Cardiac muscle cell (in vitro differentiated cells and primary cell): ENCODE data around the gene RSPO3. TPM values are rescaled to one million over a fixed set of nuclear protein-coding genes. Genes with fewer than 3 reads are reported as not detected.
A peak's percentile ranks its signal among the peaks of the same experiment; 100 is the strongest.
"Not testable (repeated sequence)": the region's sequence is repeated elsewhere in the genome, so short reads cannot be mapped to it uniquely, and the experiment has no call there.

Source experiments
- DNase-seq, 2 donors: peaks; one replicate each; pipeline versions ENCODE4 v3.0.0 to v3.0.0-alpha.2; 2010 to 2017; ENCODE audit warnings: low read depth in 1 of 2, low spot score in 1 of 2
- H3K27ac ChIP-seq: fragments of 200-600 bp; sonication (generic); 2 replicates; pipeline ENCODE4 v1.5.1; 2016
- H3K27me3 ChIP-seq: fragments of 200-600 bp; sonication (generic); 2 replicates; pipeline ENCODE4 v1.6.0; 2016; ENCODE audit warnings: control low read depth
- H3K36me3 ChIP-seq: fragments of 200-600 bp; sonication (generic); 2 replicates; pipeline ENCODE4 v1.5.1; 2016; ENCODE audit warnings: control low read depth
- H3K4me1 ChIP-seq: fragments of 200-600 bp; sonication (generic); 2 replicates; pipeline ENCODE4 v1.8.1; 2017; ENCODE audit warnings: low read depth, mild to moderate bottlenecking, mixed run types
- H3K4me3 ChIP-seq: fragments of 200-600 bp; sonication (generic); 2 replicates; pipeline ENCODE4 v1.5.1; 2016; ENCODE audit warnings: mild to moderate bottlenecking
- H3K9me3 ChIP-seq: fragments of 200-600 bp; sonication (generic); 2 replicates; pipeline ENCODE4 v1.5.1; 2017; ENCODE audit warnings: low read depth, mild to moderate bottlenecking, control low read depth
- CTCF ChIP-seq: IDR thresholded peaks from 2 replicates; pipeline ENCODE4 v1.5.1; 2012; ENCODE audit warnings: low read depth, mild to moderate bottlenecking, low read length
- polyA plus RNA-seq: library from polyadenylated mRNA; unstranded; fragments of >200 nt; fragmentation: Nextera tagmentation; extraction: Ambion mirVana; gene quantifications from 2 replicates; pipeline ENCODE4 v1.2.1, GENCODE V29; 2016
- total RNA-seq: library from RNA; depleted of rRNA; stranded (reverse); fragments of >200 nt; gene quantifications from 2 replicates; pipeline ENCODE4 v1.2.3, GENCODE V29; 2016

RSPO3 gene
- total and polyA plus RNA-seq, 2 experiments from 2014 or later, result 88.0 to 170 TPM

GRCh38 chr6:127225497-127225896 lies 107.0 kb downstream of the RSPO3 start:
- H3K27me3 ChIP-seq, result no peaks in the 10 kb centered on the region
- no peaks in the 10 kb centered on the region for H3K4me1 ChIP-seq
- H3K36me3 ChIP-seq, result no peaks in the 10 kb centered on the region
- H3K4me3 ChIP-seq, result no peak overlapping the region
- TF ChIP-seq CTCF, result no peak
- no peaks in the 10 kb centered on the region for H3K9me3 ChIP-seq
- H3K27ac ChIP-seq, result no peak overlapping the region
- DNase-seq, result no peak

- not testable (repeated sequence) for H3K27me3 ChIP-seq
These were observed 115.3 kb downstream of the RSPO3 start for GRCh38 chr6:127233819-127234218.

GRCh38 chr6:127243501-127243900 lies 125.0 kb downstream of the RSPO3 start:
- no peak overlapping the region for H3K27ac ChIP-seq
- H3K36me3 ChIP-seq, result no peaks in the 10 kb centered on the region
- H3K9me3 ChIP-seq, result no peaks in the 10 kb centered on the region
- no peaks in the 10 kb centered on the region for H3K27me3 ChIP-seq
- peak in 1 of 2 donors; percentile 68 for DNase-seq
- H3K4me3 ChIP-seq, result no peak overlapping the region
- no peak for TF ChIP-seq CTCF
- H3K4me1 ChIP-seq, result no peaks in the 10 kb centered on the region

More at GRCh38 chr6:127233819-127234218, 115.3 kb downstream of the RSPO3 start:
- H3K4me1 ChIP-seq, DNase-seq, H3K36me3 ChIP-seq, H3K27ac ChIP-seq, H3K9me3 ChIP-seq, H3K4me3 ChIP-seq: not testable (repeated sequence)

Other genes starting within 250 kb of the RSPO3 start
- gene RNF146, start 148.2 kb downstream of the RSPO3 start, total RNA-seq, result 51.9 and 86.0 TPM in 2 replicates
- 47.8 and 63.6 TPM in 2 replicates for gene RNF146, start 148.2 kb downstream of the RSPO3 start, polyA plus RNA-seq
- 34.1 and 36.1 TPM in 2 replicates for gene ECHDC1, start 224.9 kb downstream of the RSPO3 start, total RNA-seq
- gene ECHDC1, start 224.9 kb downstream of the RSPO3 start, polyA plus RNA-seq, result 60.7 and 68.4 TPM in 2 replicates